SK-N-SH treated with all-trans-retinoic acid at 6 μM for 48 hours (cell line): ENCODE data around the gene ORM2.

ENCODE experiments used
- ATAC-seq: fragments of 200-7000 bp; cut with Tn5 transposase; 3 replicates; pipeline ENCODE4 v1.9.1; 2020; ENCODE audit warnings: mild to moderate bottlenecking, moderate library complexity
- ARNTL ChIP-seq: fragments of 450-650 bp; formaldehyde crosslinking; IDR thresholded peaks from 2 replicates; pipeline ENCODE4 v1.5.0; 2020; ENCODE audit warnings: low read depth, mild to moderate bottlenecking, moderate library complexity, borderline replicate concordance
- BACH2 ChIP-seq: fragments of 250-450 bp; sonication (Bioruptor Pico); IDR thresholded peaks from 2 replicates; pipeline ENCODE4 v1.9.0; 2021; ENCODE audit warnings: mild to moderate bottlenecking, borderline replicate concordance
- CSDC2 ChIP-seq: fragments of 250-450 bp; sonication (Bioruptor Pico); IDR thresholded peaks from 2 replicates; pipeline ENCODE4 v1.5.0; 2020; ENCODE audit warnings: mild to moderate bottlenecking, moderate library complexity
- CSRNP3 ChIP-seq: fragments of 250-450 bp; sonication (Bioruptor Pico); IDR thresholded peaks from 2 replicates; pipeline ENCODE4 v1.5.1; 2021; ENCODE audit warnings: mild to moderate bottlenecking, moderate library complexity
- ESRRG ChIP-seq: fragments of 250-450 bp; sonication (Bioruptor Pico); IDR thresholded peaks from 2 replicates; pipeline ENCODE4 v1.6.1; 2021; ENCODE audit warnings: mild to moderate bottlenecking
- ISL1 ChIP-seq: fragments of 250-450 bp; sonication (Bioruptor Pico); IDR thresholded peaks from 2 replicates; pipeline ENCODE4 v2.1.2; 2022; ENCODE audit warnings: mild to moderate bottlenecking, moderate library complexity
- OSR1 ChIP-seq: fragments of 250-450 bp; sonication (Bioruptor Pico); IDR thresholded peaks from 2 replicates; pipeline ENCODE4 v1.8.0; 2022; ENCODE audit warnings: moderate library complexity, mild to moderate bottlenecking, inconsistent platforms
- PATZ1 ChIP-seq: fragments of 250-450 bp; sonication (Bioruptor Pico); IDR thresholded peaks from 2 replicates; pipeline ENCODE4 v1.8.0; 2020; ENCODE audit warnings: mild to moderate bottlenecking, moderate library complexity, borderline replicate concordance
- POU6F1 ChIP-seq: fragments of 250-450 bp; sonication (Bioruptor Pico); IDR thresholded peaks from 2 replicates; pipeline ENCODE4 v1.8.0; 2021; ENCODE audit warnings: low read depth, mild to moderate bottlenecking, moderate library complexity, borderline replicate concordance
- PPARA ChIP-seq: fragments of 250-450 bp; sonication (Bioruptor Pico); IDR thresholded peaks from 2 replicates; pipeline ENCODE4 v1.5.0; 2020; ENCODE audit warnings: mild to moderate bottlenecking, borderline replicate concordance
- RARB ChIP-seq: fragments of 250-450 bp; sonication (Bioruptor Pico); IDR thresholded peaks from 2 replicates; pipeline ENCODE4 v1.8.0; 2021; ENCODE audit warnings: mild to moderate bottlenecking, moderate library complexity
- SNAI2 ChIP-seq: fragments of 250-450 bp; sonication (Bioruptor Pico); IDR thresholded peaks from 2 replicates; pipeline ENCODE4 v1.5.0; 2020; ENCODE audit warnings: mild to moderate bottlenecking, moderate library complexity
- TCF4 ChIP-seq: fragments of 250-450 bp; sonication (Bioruptor Pico); IDR thresholded peaks from 2 replicates; pipeline ENCODE4 v1.8.0; 2021; ENCODE audit warnings: mild to moderate bottlenecking, moderate library complexity, borderline replicate concordance
- TOX ChIP-seq: fragments of 250-450 bp; sonication (Bioruptor Pico); IDR thresholded peaks from 2 replicates; pipeline ENCODE4 v1.8.0; 2021; ENCODE audit warnings: mild to moderate bottlenecking, moderate library complexity, borderline replicate concordance
- ZC3H10 ChIP-seq: fragments of 250-450 bp; sonication (Bioruptor Pico); IDR thresholded peaks from 2 replicates; pipeline ENCODE4 v1.5.1; 2021; ENCODE audit warnings: mild to moderate bottlenecking, moderate library complexity
- ZFP3 ChIP-seq: fragments of 250-450 bp; sonication (Bioruptor Pico); IDR thresholded peaks from 2 replicates; pipeline ENCODE4 v1.5.0; 2020; ENCODE audit warnings: mild to moderate bottlenecking, moderate library complexity
- ZFP30 ChIP-seq: fragments of 450-650 bp; formaldehyde crosslinking; IDR thresholded peaks from 2 replicates; pipeline ENCODE4 v1.5.0; 2022; ENCODE audit warnings: mild to moderate bottlenecking, moderate library complexity
- ZNF565 ChIP-seq: fragments of 450-650 bp; formaldehyde crosslinking; conservative IDR thresholded peaks from 2 replicates; pipeline ENCODE4 v1.5.0; 2020; ENCODE audit warnings: low read depth, mild to moderate bottlenecking, moderate library complexity
- ZNF70 ChIP-seq: fragments of 450-650 bp; formaldehyde crosslinking; IDR thresholded peaks from 2 replicates; pipeline ENCODE4 v1.5.0; 2020; ENCODE audit warnings: mild to moderate bottlenecking, moderate library complexity
- TF ChIP-seq, protein P1 (sequence below): fragments of 250-450 bp; sonication (Bioruptor Pico); IDR thresholded peaks from 2 replicates; pipeline ENCODE4 v1.5.0; 2020; ENCODE audit warnings: mild to moderate bottlenecking, moderate library complexity
- TF ChIP-seq, protein P2 (sequence below): fragments of 250-450 bp; sonication (Bioruptor Pico); IDR thresholded peaks from 2 replicates; pipeline ENCODE4 v1.5.1; 2020; ENCODE audit warnings: low read depth, mild to moderate bottlenecking, moderate library complexity

ORM2 gene

GRCh38 chr9:114372921-114373448, 43.3 kb downstream of the ORM2 start:
- no peak for ATAC-seq
- TF ChIP-seq ZFP3 (CRISPR knock-in tag) (no peak), RARB (no peak), CSDC2 (CRISPR knock-in tag) (no peak), ARNTL (CRISPR knock-in tag) (no peak), OSR1 (no peak), BACH2 (CRISPR knock-in tag) (no peak), SNAI2 (CRISPR knock-in tag) (no peak), ESRRG (CRISPR knock-in tag) (no peak), ZNF565 (CRISPR knock-in tag) (no peak), ZC3H10 (CRISPR knock-in tag) (no peak), TCF4 (no peak), PPARA (CRISPR knock-in tag) (no peak)
- TF ChIP-seq, protein P1, sequence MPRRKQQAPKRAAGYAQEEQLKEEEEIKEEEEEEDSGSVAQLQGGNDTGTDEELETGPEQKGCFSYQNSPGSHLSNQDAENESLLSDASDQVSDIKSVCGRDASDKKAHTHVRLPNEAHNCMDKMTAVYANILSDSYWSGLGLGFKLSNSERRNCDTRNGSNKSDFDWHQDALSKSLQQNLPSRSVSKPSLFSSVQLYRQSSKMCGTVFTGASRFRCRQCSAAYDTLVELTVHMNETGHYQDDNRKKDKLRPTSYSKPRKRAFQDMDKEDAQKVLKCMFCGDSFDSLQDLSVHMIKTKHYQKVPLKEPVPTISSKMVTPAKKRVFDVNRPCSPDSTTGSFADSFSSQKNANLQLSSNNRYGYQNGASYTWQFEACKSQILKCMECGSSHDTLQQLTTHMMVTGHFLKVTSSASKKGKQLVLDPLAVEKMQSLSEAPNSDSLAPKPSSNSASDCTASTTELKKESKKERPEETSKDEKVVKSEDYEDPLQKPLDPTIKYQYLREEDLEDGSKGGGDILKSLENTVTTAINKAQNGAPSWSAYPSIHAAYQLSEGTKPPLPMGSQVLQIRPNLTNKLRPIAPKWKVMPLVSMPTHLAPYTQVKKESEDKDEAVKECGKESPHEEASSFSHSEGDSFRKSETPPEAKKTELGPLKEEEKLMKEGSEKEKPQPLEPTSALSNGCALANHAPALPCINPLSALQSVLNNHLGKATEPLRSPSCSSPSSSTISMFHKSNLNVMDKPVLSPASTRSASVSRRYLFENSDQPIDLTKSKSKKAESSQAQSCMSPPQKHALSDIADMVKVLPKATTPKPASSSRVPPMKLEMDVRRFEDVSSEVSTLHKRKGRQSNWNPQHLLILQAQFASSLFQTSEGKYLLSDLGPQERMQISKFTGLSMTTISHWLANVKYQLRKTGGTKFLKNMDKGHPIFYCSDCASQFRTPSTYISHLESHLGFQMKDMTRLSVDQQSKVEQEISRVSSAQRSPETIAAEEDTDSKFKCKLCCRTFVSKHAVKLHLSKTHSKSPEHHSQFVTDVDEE (CRISPR knock-in tag): no peak

GRCh38 chr9:114373960-114374730, 44.5 kb downstream of the ORM2 start:
- no peak for ATAC-seq
- TF ChIP-seq ZFP30 (CRISPR knock-in tag): no peak
- TF ChIP-seq ESRRG (CRISPR knock-in tag): no peak
- TF ChIP-seq BACH2 (CRISPR knock-in tag): no peak
- no peak for TF ChIP-seq CSDC2 (CRISPR knock-in tag)
- no peak for TF ChIP-seq ARNTL (CRISPR knock-in tag)
- TF ChIP-seq ZC3H10 (CRISPR knock-in tag): no peak
- TF ChIP-seq, protein P2, sequence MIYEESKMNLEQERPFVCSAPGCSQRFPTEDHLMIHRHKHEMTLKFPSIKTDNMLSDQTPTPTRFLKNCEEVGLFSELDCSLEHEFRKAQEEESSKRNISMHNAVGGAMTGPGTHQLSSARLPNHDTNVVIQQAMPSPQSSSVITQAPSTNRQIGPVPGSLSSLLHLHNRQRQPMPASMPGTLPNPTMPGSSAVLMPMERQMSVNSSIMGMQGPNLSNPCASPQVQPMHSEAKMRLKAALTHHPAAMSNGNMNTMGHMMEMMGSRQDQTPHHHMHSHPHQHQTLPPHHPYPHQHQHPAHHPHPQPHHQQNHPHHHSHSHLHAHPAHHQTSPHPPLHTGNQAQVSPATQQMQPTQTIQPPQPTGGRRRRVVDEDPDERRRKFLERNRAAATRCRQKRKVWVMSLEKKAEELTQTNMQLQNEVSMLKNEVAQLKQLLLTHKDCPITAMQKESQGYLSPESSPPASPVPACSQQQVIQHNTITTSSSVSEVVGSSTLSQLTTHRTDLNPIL (CRISPR knock-in tag): no peak
- TF ChIP-seq PATZ1 (CRISPR knock-in tag): no peak
- TF ChIP-seq CSRNP3 (CRISPR knock-in tag): no peak
- TF ChIP-seq ZNF565 (CRISPR knock-in tag): no peak
- TF ChIP-seq POU6F1 (CRISPR knock-in tag): no peak
- no peak for TF ChIP-seq TOX (CRISPR knock-in tag)

GRCh38 chr9:114374936-114375335, 45.3 kb downstream of the ORM2 start:
- ATAC-seq: no peak
- TF ChIP-seq RARB (no peak), ESRRG (CRISPR knock-in tag) (no peak), CSDC2 (CRISPR knock-in tag) (no peak), OSR1 (no peak), ZNF70 (CRISPR knock-in tag) (no peak), POU6F1 (CRISPR knock-in tag) (no peak), ZC3H10 (CRISPR knock-in tag) (no peak), TCF4 (no peak), ZNF565 (CRISPR knock-in tag) (no peak), PPARA (CRISPR knock-in tag) (no peak), ISL1 (no peak)
- TF ChIP-seq, protein P2 (CRISPR knock-in tag): no peak
